OCI-LY7 (cell line): Measurements from ENCODE around the gene SHROOM3. TPM values are rescaled to one million over a fixed set of nuclear protein-coding genes. Genes with fewer than 3 reads are reported as not detected.

Source experiments
- BruUV-seq: library from RNA; stranded (reverse); fragments of 400-500 nt; replicated peaks from 2 replicates; lab custom pipeline; 2021; lab: Mats Ljungman, UMichigan
- CTCF ChIA-PET: fragments of 300-600 bp; sonication (Branson Sonifier 250); formaldehyde crosslinking; loops from one replicate; lab custom pipeline; 2022; ENCODE audit warnings: antibody characterized with exemption; ENCODE audit not compliant: unreplicated experiment; lab: Charles Lee
- POLR2A ChIA-PET: fragments of 300-600 bp; sonication (Branson Sonifier 250); formaldehyde crosslinking; loops from one replicate; lab custom pipeline; 2022; ENCODE audit warnings: antibody characterized with exemption; lab: Charles Lee
- DNase-seq: peaks from one replicate; pipeline ENCODE4 v3.0.0-alpha.2; 2015; ENCODE audit warnings: low spot score
- H2AFZ ChIP-seq: fragments of 200-600 bp; sonication (generic), shearing (Covaris generic); 2 replicates; pipeline ENCODE4 v1.6.1; 2014; ENCODE audit warnings: mild to moderate bottlenecking, antibody characterized with exemption, low read length, moderate library complexity
- H3K27ac ChIP-seq: fragments of 200-600 bp; sonication (generic); 2 replicates; pipeline ENCODE4 v1.5.1; 2014; ENCODE audit warnings: mixed run types, low read depth, mild to moderate bottlenecking, moderate library complexity, low read length, inconsistent platforms; ENCODE audit not compliant: poor library complexity, severe bottlenecking
- H3K36me3 ChIP-seq: fragments of 200-600 bp; sonication (generic); 2 replicates; pipeline ENCODE4 v1.6.1; 2014; ENCODE audit warnings: mild to moderate bottlenecking, antibody characterized with exemption, low read length, moderate library complexity, mixed read lengths; ENCODE audit not compliant: insufficient read depth
- H3K4me1 ChIP-seq: fragments of 200-600 bp; sonication (generic); 2 replicates; pipeline ENCODE4 v1.5.1; 2014; ENCODE audit warnings: mild to moderate bottlenecking, low read length; ENCODE audit not compliant: insufficient read depth, poor library complexity, severe bottlenecking
- H3K4me2 ChIP-seq: fragments of 200-600 bp; sonication (generic); 2 replicates; pipeline ENCODE4 v1.6.1; 2014; ENCODE audit warnings: mild to moderate bottlenecking, low read length
- H3K4me3 ChIP-seq: fragments of 200-600 bp; sonication (generic); 2 replicates; pipeline ENCODE4 v1.5.1; 2014; ENCODE audit warnings: mild to moderate bottlenecking, low read depth, low read length; ENCODE audit not compliant: poor library complexity, severe bottlenecking
- H3K79me2 ChIP-seq: fragments of 200-600 bp; sonication (generic); 2 replicates; pipeline ENCODE4 v1.6.1; 2016; ENCODE audit warnings: low read depth, mild to moderate bottlenecking, low read length, moderate library complexity, mixed read lengths; ENCODE audit not compliant: insufficient read depth
- H3K9me2 ChIP-seq: fragments of 200-600 bp; sonication (generic); 2 replicates; pipeline ENCODE4 v1.6.1; 2016; ENCODE audit warnings: mild to moderate bottlenecking, low read length, mixed read lengths; ENCODE audit not compliant: insufficient read depth
- H3K9me3 ChIP-seq: fragments of 200-600 bp; sonication (generic); 2 replicates; pipeline ENCODE4 v1.6.1; 2014; ENCODE audit warnings: mild to moderate bottlenecking, mixed run types, low read length, mixed read lengths
- H4K20me1 ChIP-seq: fragments of 200-600 bp; sonication (generic); 2 replicates; pipeline ENCODE4 v1.6.1; 2014; ENCODE audit warnings: mild to moderate bottlenecking, antibody characterized with exemption, low read length, moderate library complexity, mixed read lengths; ENCODE audit not compliant: insufficient read depth
- CTCF ChIP-seq: fragments of 200-600 bp; sonication (generic); conservative IDR thresholded peaks from 2 replicates; pipeline ENCODE4 v1.5.1; 2014; ENCODE audit warnings: mild to moderate bottlenecking, antibody characterized with exemption, low read length, moderate library complexity, mixed read lengths
- EZH2phosphoT487 ChIP-seq: fragments of 200-600 bp; sonication (generic); IDR thresholded peaks from 2 replicates; pipeline ENCODE4 v1.6.1; 2018; ENCODE audit warnings: low read depth, borderline replicate concordance, mild to moderate bottlenecking, mixed run types, antibody characterized with exemption, low read length, moderate library complexity, mixed read lengths
- intact Hi-C: fragments of 100-400 bp; cut with micrococcal nuclease; formaldehyde crosslinking; loops from one replicate; pipeline ENCODE4 v1.10.0; 2022; ENCODE audit not compliant: unreplicated experiment
- total RNA-seq, 2 experiments: library from RNA; depleted of rRNA in 1 of 2; stranded (reverse); fragments of >200 nt in 1 of 2; shearing (Covaris generic) in 1 of 2; gene quantifications; 2 replicates each; pipeline ENCODE4 v1.2.3, GENCODE V29; 2014 to 2022

Gene SHROOM3
- total RNA-seq, 2 experiments from 2014 or later = not detected

- no TSS peak for BruUV-seq
- Histone ChIP-seq H3K9me2 (no peaks in the 10 kb centered on the region), H2AFZ (no peak overlapping the region), H3K36me3 (no peaks in the 10 kb centered on the region), H3K4me2 (no peak overlapping the region), H3K4me1 (no peaks in the 10 kb centered on the region), H3K9me3 (no peaks in the 10 kb centered on the region), H3K27ac (no peak overlapping the region), H3K4me3 (no peak overlapping the region), H4K20me1 (no peaks in the 10 kb centered on the region), H3K79me2 (no peaks in the 10 kb centered on the region)
- TF ChIP-seq CTCF (no peak), EZH2phosphoT487 (no peak)
- CTCF ChIA-PET = no interaction called here
- POLR2A ChIA-PET = no interaction called here
- intact Hi-C loops = no loop called here
- no peak for DNase-seq
Observed at GRCh38 chr4:76426272-76426671, 8.8 kb upstream of the SHROOM3 start.

GRCh38 chr4:76429636-76430035 is 5.4 kb upstream of the SHROOM3 start:
- no TSS peak for BruUV-seq
- Histone ChIP-seq H3K9me3 (no peaks in the 10 kb centered on the region), H3K36me3 (no peaks in the 10 kb centered on the region), H3K4me3 (no peak overlapping the region), H3K4me1 (no peaks in the 10 kb centered on the region), H3K4me2 (no peak overlapping the region), H2AFZ (no peak overlapping the region), H3K27ac (no peak overlapping the region), H4K20me1 (no peaks in the 10 kb centered on the region), H3K79me2 (no peaks in the 10 kb centered on the region), H3K9me2 (no peaks in the 10 kb centered on the region)
- POLR2A ChIA-PET = no interaction called here
- TF ChIP-seq CTCF (no peak), EZH2phosphoT487 (no peak)
- intact Hi-C loops = loop anchor here (2.0 to 5.0 kb wide), 2 partner anchors 75 to 318 kb away; no protein-coding TSS in a partner anchor
- no peak for DNase-seq
- CTCF ChIA-PET = no interaction called here

- Histone ChIP-seq H3K9me2 (no peaks in the 10 kb centered on the region), H3K4me3 (no peak overlapping the region), H3K36me3 (no peaks in the 10 kb centered on the region), H2AFZ (no peak overlapping the region), H3K79me2 (no peaks in the 10 kb centered on the region), H3K4me2 (no peak overlapping the region), H3K4me1 (no peaks in the 10 kb centered on the region), H3K27ac (no peak overlapping the region), H4K20me1 (no peaks in the 10 kb centered on the region), H3K9me3 (no peaks in the 10 kb centered on the region)
- intact Hi-C loops = loop anchor here (2.0 to 5.0 kb wide), 2 partner anchors 74 to 317 kb away; no protein-coding TSS in a partner anchor
- peak; percentile 46 for DNase-seq
- TF ChIP-seq EZH2phosphoT487 (no peak), CTCF (peak; percentile 86)
- POLR2A ChIA-PET = interaction anchor here (0.6 kb wide), 1 partner anchor 77 kb away, joined by 8 read pairs; no protein-coding TSS in a partner anchor
- CTCF ChIA-PET = no interaction called here
- BruUV-seq = no TSS peak
Observed at GRCh38 chr4:76430519-76431388, 4.3 kb upstream of the SHROOM3 start.
